Mucosa of descending colon (tissue), 3 donors: ENCODE data around the gene LITAF. TPM values are rescaled to one million over a fixed set of nuclear protein-coding genes. Genes with fewer than 3 reads are reported as not detected.
A peak's percentile ranks its signal among the peaks of the same experiment; 100 is the strongest.
"Not testable (repeated sequence)": the region's sequence is repeated elsewhere in the genome, so short reads cannot be mapped to it uniquely, and the experiment has no call there.

Experiments
- ATAC-seq: fragments of 200-7000 bp; cut with Tn5 transposase; one replicate; pipeline ENCODE4 v1.9.1; 2020; ENCODE audit warnings: mild to moderate bottlenecking, moderate library complexity
- DNase-seq, 3 donors: peaks; one replicate each; pipeline ENCODE4 v3.0.0-alpha.2; 2020
- H3K36me3 ChIP-seq: fragments of 200-600 bp; one replicate; pipeline ENCODE4 v1.8.0; 2021; ENCODE audit warnings: low read depth, mild to moderate bottlenecking
- H3K4me1 ChIP-seq: fragments of 200-600 bp; one replicate; pipeline ENCODE4 v1.8.0; 2021; ENCODE audit warnings: low read depth, mild to moderate bottlenecking
- H3K4me3 ChIP-seq: fragments of 200-600 bp; one replicate; pipeline ENCODE4 v1.8.0; 2021; ENCODE audit warnings: mild to moderate bottlenecking
- H3K9me3 ChIP-seq: fragments of 200-600 bp; one replicate; pipeline ENCODE4 v1.8.0; 2021; ENCODE audit warnings: mild to moderate bottlenecking
- intact Hi-C, 2 donors: fragments of 100-400 bp; cut with DNase I in 1 of 2; cut with micrococcal nuclease in 1 of 2; formaldehyde crosslinking; loops; one replicate each; pipeline versions ENCODE4 v1.11.0 to v1.11.1; 2022; cut with DNase I, micrococcal nuclease
- total RNA-seq, 3 donors: library from RNA; stranded (reverse); fragmentation: NEBNext Ultra II Directional in 2 of 3; extraction: Animal tissue kit (Norgen Biotek cat#: 25700) in 2 of 3; gene quantifications; one replicate each; pipeline versions ENCODE4 v1.2.1 to v1.2.4, GENCODE V29; 2021 to 2023
- TF ChIP-seq, protein P1 (sequence below): fragments of 200-600 bp; IDR thresholded peaks from one replicate; pipeline ENCODE4 v1.8.0; 2022; ENCODE audit warnings: antibody characterized with exemption, mild to moderate bottlenecking
- donor health status: DM: no; HTN: no; CAD: no; lungs with moderate emphysema.
- donor health status: DM: no; HTN: no; CAD: no.
- donor health status: DM: no; HTN: yes; CAD: no.

Gene LITAF
- total RNA-seq, 3 donors from 2014 or later = 140 to 308 (median 246) TPM

DNA sequence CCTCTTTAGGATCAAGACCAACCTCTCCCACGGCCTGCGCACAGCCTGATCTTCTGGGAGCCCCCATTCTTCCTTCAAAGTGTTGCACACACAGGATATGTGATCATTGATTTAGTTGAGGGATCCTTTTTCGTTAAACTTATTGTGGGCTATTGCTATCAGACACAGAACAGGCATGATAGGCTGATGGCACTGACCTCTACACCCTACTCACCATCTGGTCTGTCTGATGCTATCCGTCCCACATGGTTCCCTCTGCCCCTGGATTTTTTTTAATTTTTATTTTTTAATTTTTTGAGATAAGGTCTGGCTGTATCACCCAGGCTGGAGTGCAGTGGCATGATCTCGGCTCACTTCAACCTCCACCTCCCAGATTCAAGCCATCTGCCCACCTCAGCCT is 19.2 kb upstream of the LITAF start:
- DNase-seq (peak in 1 of 3 donors; percentile 27), ATAC-seq (no peak)
- TF ChIP-seq, protein P1, sequence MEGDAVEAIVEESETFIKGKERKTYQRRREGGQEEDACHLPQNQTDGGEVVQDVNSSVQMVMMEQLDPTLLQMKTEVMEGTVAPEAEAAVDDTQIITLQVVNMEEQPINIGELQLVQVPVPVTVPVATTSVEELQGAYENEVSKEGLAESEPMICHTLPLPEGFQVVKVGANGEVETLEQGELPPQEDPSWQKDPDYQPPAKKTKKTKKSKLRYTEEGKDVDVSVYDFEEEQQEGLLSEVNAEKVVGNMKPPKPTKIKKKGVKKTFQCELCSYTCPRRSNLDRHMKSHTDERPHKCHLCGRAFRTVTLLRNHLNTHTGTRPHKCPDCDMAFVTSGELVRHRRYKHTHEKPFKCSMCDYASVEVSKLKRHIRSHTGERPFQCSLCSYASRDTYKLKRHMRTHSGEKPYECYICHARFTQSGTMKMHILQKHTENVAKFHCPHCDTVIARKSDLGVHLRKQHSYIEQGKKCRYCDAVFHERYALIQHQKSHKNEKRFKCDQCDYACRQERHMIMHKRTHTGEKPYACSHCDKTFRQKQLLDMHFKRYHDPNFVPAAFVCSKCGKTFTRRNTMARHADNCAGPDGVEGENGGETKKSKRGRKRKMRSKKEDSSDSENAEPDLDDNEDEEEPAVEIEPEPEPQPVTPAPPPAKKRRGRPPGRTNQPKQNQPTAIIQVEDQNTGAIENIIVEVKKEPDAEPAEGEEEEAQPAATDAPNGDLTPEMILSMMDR = no peak
- H3K4me3 ChIP-seq = no peak overlapping the region
- no peaks in the 10 kb centered on the region for H3K9me3 ChIP-seq
- H3K4me1 ChIP-seq = peaks cover 9% of the 10 kb centered on the region
- H3K36me3 ChIP-seq = no peaks in the 10 kb centered on the region
- intact Hi-C loops = no loop called here

DNA sequence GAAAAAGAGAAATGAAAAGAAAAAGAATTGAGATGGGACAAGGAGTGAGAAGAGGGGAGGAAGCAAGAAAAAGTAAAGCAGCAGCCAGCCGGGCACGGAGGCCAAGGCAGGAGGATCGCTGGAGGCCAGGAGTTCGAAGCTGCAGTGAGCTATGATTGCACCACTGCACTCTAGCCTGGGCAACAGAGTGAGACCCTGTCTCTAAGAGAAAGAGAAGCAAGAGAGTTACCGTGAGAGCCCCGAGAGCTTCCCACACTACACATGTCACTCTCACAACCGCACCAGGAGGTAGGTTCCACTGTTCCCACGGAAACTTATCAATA is 18.8 kb upstream of the LITAF start:
- no peak for ATAC-seq
- intact Hi-C loops = no loop called here
- Histone ChIP-seq H3K4me3 (no peak overlapping the region), H3K4me1 (peaks cover 9% of the 10 kb centered on the region), H3K36me3 (no peaks in the 10 kb centered on the region), H3K9me3 (no peaks in the 10 kb centered on the region)
- DNase-seq = peak in 1 of 3 donors; percentile 27
- TF ChIP-seq, protein P1 = no peak

DNA sequence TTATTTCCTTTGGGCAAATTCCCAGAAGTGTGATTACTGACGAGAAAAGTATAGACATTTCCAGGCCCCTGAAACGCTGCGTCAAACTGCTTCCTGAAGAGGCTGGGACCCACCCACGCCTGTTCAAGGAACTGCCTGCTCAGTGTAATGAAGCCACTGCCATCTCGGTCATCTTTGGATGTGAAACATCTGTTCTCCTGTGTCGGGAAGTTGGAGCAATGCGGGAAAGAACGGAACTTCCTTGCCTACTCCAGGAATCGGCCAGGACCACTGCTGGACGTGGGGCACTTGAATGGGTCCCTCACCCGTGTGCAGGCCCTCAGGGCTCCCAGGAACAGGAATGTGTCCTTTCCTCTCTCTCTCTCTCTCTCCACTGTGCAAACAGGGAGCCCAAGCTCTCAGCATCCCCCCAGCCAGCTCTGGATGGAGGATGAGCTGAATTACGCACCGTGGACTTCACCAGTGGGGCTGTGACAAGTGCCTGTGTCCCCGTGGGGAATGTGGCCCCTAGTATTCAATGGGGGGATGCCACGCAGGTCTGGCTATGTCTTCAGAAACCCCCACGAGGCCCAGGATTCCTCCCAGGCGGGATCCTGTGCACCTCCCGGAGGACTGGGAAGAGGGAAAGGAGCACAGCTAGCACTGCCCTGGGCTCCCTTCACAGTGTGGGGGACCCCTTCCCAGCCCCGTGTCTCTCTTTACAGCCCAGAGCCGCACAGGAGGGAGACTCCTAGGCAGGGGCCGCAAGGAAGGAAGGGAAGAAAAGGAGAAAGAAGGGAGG is 18.3 kb upstream of the LITAF start:
- TF ChIP-seq, protein P1 = no peak
- intact Hi-C loops = no loop called here

DNA sequence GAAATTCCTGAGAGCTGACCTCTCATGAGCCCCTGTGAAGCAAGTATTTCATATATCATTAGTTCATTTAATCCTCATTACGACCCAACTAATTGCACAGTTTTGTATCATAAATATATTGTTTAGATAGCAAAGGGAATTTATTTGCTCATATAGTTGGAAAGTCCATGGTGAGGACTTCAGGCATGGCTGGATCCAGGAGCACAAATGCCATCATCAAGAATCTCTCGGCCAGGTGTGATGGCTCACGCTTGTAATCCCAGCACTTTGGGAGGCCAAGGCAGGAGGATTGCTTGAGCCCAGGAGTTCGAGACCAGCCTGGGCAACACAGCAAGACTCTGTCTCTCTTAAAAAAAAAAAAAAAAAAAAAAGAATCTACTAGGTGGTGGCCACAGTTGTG is 17.6 kb upstream of the LITAF start:
- DNase-seq, H3K4me1 ChIP-seq, H3K36me3 ChIP-seq, H3K9me3 ChIP-seq, ATAC-seq, H3K4me3 ChIP-seq, intact Hi-C loops: not testable (repeated sequence)

More for the DNA sequence above, 18.3 kb upstream of the LITAF start:
- ATAC-seq (peak; percentile 84), DNase-seq (peak; percentile 61 to 70 (median 66))
- H3K36me3 ChIP-seq = no peaks in the 10 kb centered on the region
- H3K4me3 ChIP-seq = no peak overlapping the region
- H3K4me1 ChIP-seq = peaks cover 9% of the 10 kb centered on the region
- no peaks in the 10 kb centered on the region for H3K9me3 ChIP-seq

DNA sequence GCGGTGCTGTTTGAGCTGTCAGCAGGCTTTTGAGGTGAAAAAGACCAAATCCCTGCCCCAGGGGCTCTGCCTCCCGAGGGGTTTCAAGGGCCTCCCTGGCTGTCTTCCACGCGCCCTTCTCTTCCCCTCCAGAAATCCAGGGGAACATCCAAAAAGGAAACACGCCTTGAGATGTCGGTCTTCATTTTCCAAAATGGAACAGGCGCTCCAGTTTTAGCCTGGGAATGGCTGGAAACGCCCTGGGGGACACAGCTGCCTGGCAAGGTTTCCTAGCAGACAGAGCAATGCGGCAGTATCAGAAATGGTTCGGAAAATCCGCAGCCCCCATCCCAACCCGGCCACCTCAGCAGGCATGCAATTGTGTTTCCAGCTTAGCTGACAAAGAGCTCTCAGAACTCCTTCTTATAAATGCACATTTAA is 16.6 kb upstream of the LITAF start:
- Histone ChIP-seq H3K36me3 (no peaks in the 10 kb centered on the region), H3K9me3 (no peaks in the 10 kb centered on the region), H3K4me1 (peaks cover 9% of the 10 kb centered on the region), H3K4me3 (no peak overlapping the region)
- TF ChIP-seq, protein P1 = no peak
- ATAC-seq (no peak), DNase-seq (peak in 2 of 3 donors; percentile 28 to 32)
- intact Hi-C loops = no loop called here

DNA sequence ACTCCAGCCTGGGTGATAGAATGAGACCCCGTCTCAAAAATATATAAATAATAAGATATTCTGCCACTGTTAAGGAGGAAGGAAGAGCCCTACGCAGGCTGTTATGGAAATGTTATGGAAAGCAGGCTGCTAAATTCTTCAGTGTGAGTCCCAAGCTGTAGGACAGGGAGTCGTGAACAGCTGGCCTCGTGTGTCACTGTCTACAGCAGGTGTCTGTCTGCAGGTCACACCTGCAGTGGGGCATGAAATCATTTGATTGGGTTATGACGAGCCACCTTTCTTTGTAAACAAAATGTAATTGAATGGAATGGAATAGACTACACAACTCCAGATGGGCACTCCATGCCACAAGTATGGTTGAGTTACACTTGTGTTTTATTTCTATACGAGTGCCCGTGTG is 15.6 kb upstream of the LITAF start:
- peak in 1 of 3 donors; percentile 16 for DNase-seq
- Histone ChIP-seq H3K4me3 (no peak overlapping the region), H3K9me3 (no peaks in the 10 kb centered on the region), H3K36me3 (no peaks in the 10 kb centered on the region), H3K4me1 (peaks cover 15% of the 10 kb centered on the region)
- ATAC-seq = peak; percentile 32
- intact Hi-C loops = no loop called here
- TF ChIP-seq, protein P1 = no peak
